Mesenchymal stem cell (in vitro differentiated cells and primary cell): ENCODE measurements around the gene ASIP.
"Not testable (repeated sequence)": the region's sequence is repeated elsewhere in the genome, so short reads cannot be mapped to it uniquely, and the experiment has no call there.

Experiments used
- DNase-seq: peaks from one replicate; pipeline ENCODE4 v3.0.0-alpha.2; 2013
- H2AFZ ChIP-seq: one replicate; pipeline ENCODE4 v1.6.1; 2013; ENCODE audit warnings: low read depth, mild to moderate bottlenecking, control low read depth, inconsistent platforms, low read length, moderate library complexity
- H2AK5ac ChIP-seq: 2 replicates; pipeline ENCODE4 v1.6.1; 2013; ENCODE audit warnings: low read length, moderate library complexity, mild to moderate bottlenecking, inconsistent platforms; ENCODE audit not compliant: severe bottlenecking
- H2BK120ac ChIP-seq: one replicate; pipeline ENCODE4 v1.6.1; 2013; ENCODE audit warnings: low read depth, mild to moderate bottlenecking, inconsistent platforms, low read length, moderate library complexity
- H2BK12ac ChIP-seq, 2 experiments: one replicate each; pipeline ENCODE4 v1.6.1; 2013; ENCODE audit warnings: inconsistent platforms in 2 of 2, low read length in 2 of 2, mild to moderate bottlenecking in 2 of 2, moderate library complexity in 2 of 2, control low read depth in 1 of 2
- H2BK15ac ChIP-seq: one replicate; pipeline ENCODE4 v1.6.1; 2013; ENCODE audit warnings: mild to moderate bottlenecking, low read depth, inconsistent platforms; ENCODE audit not compliant: poor library complexity, severe bottlenecking
- H2BK5ac ChIP-seq: 2 replicates; pipeline ENCODE4 v1.6.1; 2013; ENCODE audit warnings: low read depth, mild to moderate bottlenecking, low read length, control low read depth, inconsistent platforms; ENCODE audit not compliant: poor library complexity, severe bottlenecking
- H3K14ac ChIP-seq, 2 experiments: one replicate each; pipeline ENCODE4 v1.6.1; 2013; ENCODE audit warnings: inconsistent platforms in 2 of 2, low read length in 2 of 2, control low read depth in 1 of 2, mild to moderate bottlenecking in 1 of 2, moderate library complexity in 1 of 2
- H3K18ac ChIP-seq, 2 experiments: one replicate each; pipeline ENCODE4 v1.6.1; 2013; ENCODE audit warnings: inconsistent platforms in 2 of 2, low read length in 2 of 2, control low read depth in 1 of 2, low read depth in 1 of 2, mild to moderate bottlenecking in 1 of 2
- H3K23ac ChIP-seq, 2 experiments: one replicate each; pipeline ENCODE4 v1.6.1; 2013; ENCODE audit warnings: inconsistent platforms in 2 of 2, low read length in 2 of 2, mild to moderate bottlenecking in 2 of 2, moderate library complexity in 2 of 2, control low read depth in 1 of 2
- H3K27ac ChIP-seq: 2 replicates; pipeline ENCODE4 v1.5.1; 2013; ENCODE audit warnings: mild to moderate bottlenecking, moderate library complexity, low read length, control low read depth, inconsistent platforms; ENCODE audit not compliant: poor library complexity, severe bottlenecking
- H3K27me3 ChIP-seq, 2 experiments: 2 replicates each; pipeline versions ENCODE4 v1.6.1 to v1.7.0; 2013; ENCODE audit warnings: low read length in 2 of 2, mild to moderate bottlenecking in 2 of 2, moderate library complexity in 2 of 2, control low read depth in 1 of 2, inconsistent platforms in 1 of 2; ENCODE audit not compliant: control insufficient read depth in 1 of 2, insufficient read depth in 1 of 2
- H3K36me3 ChIP-seq, 2 experiments: 2 replicates each; pipeline versions ENCODE4 v1.6.1 to v1.7.0; 2013; ENCODE audit warnings: low read length in 2 of 2, control low read depth in 1 of 2, inconsistent platforms in 1 of 2, low read depth in 1 of 2, mild to moderate bottlenecking in 1 of 2; ENCODE audit not compliant: insufficient read depth in 2 of 2, control insufficient read depth in 1 of 2
- H3K4ac ChIP-seq, 2 experiments: one replicate each; pipeline ENCODE4 v1.6.1; 2013; ENCODE audit warnings: inconsistent platforms in 2 of 2, low read length in 2 of 2, mild to moderate bottlenecking in 2 of 2, moderate library complexity in 2 of 2, control low read depth in 1 of 2, low read depth in 1 of 2
- H3K4me1 ChIP-seq: 2 replicates; pipeline ENCODE4 v1.6.1; 2013; ENCODE audit warnings: low read depth, low read length, control low read depth; ENCODE audit not compliant: control insufficient read depth, insufficient read depth
- H3K4me2 ChIP-seq: 2 replicates; pipeline ENCODE4 v1.6.1; 2013; ENCODE audit warnings: low read length, mild to moderate bottlenecking, inconsistent platforms; ENCODE audit not compliant: poor library complexity, severe bottlenecking
- H3K4me3 ChIP-seq, 2 experiments: 2 replicates each; pipeline versions ENCODE4 v1.5.1 to v1.7.0; 2013; ENCODE audit warnings: low read length in 2 of 2, mild to moderate bottlenecking in 2 of 2, control low read depth in 1 of 2, low read depth in 1 of 2; ENCODE audit not compliant: insufficient read depth in 1 of 2
- H3K79me1 ChIP-seq: replicated peaks from 2 replicates; pipeline ENCODE4 v1.6.1; 2013; ENCODE audit warnings: mild to moderate bottlenecking, control low read depth, low read length, inconsistent platforms; ENCODE audit not compliant: poor library complexity, severe bottlenecking
- H3K9ac ChIP-seq: 2 replicates; pipeline ENCODE4 v1.7.0; 2013; ENCODE audit warnings: mild to moderate bottlenecking, low read length, moderate library complexity
- H3K9me3 ChIP-seq: 2 replicates; pipeline ENCODE4 v1.7.0; 2013; ENCODE audit warnings: mild to moderate bottlenecking, low read length; ENCODE audit not compliant: control insufficient read depth
- H4K8ac ChIP-seq: one replicate; pipeline ENCODE4 v1.6.1; 2013; ENCODE audit warnings: inconsistent platforms, mild to moderate bottlenecking, low read length, moderate library complexity
- H4K91ac ChIP-seq: one replicate; pipeline ENCODE4 v1.6.1; 2013; ENCODE audit warnings: mild to moderate bottlenecking, low read length, inconsistent platforms
- WGBS: methylation state at CpG from one replicate; pipeline ENCODE4 v1.1.7; 2013; ENCODE audit warnings: mixed read lengths; 5-methylcytosine and 5-hydroxymethylcytosine counted together

Gene ASIP

GRCh38 chr20:34240121-34240520, 1.1 kb upstream of the ASIP start:
- no peak overlapping the region for H3K4me2 ChIP-seq
- no peak overlapping the region for H3K14ac ChIP-seq
- DNase-seq = no peak
- H3K9me3 ChIP-seq = peaks cover 25% of the 10 kb centered on the region
- no peaks in the 10 kb centered on the region for H3K79me1 ChIP-seq
- no peak overlapping the region for H2AFZ ChIP-seq
- H3K18ac ChIP-seq = no peak overlapping the region
- WGBS = 100% methylated on average over 1 of the region's 1 CpG
- no peak overlapping the region for H3K4me3 ChIP-seq
- H2BK120ac ChIP-seq = no peak overlapping the region
- H3K4ac ChIP-seq = no peak overlapping the region
- no peak overlapping the region for H4K8ac ChIP-seq
- H3K36me3 ChIP-seq = no peaks in the 10 kb centered on the region
- H3K27me3 ChIP-seq = peaks cover 15 to 39% of the 10 kb centered on the region in 2 experiments
- no peak overlapping the region for H4K91ac ChIP-seq
- H3K27ac ChIP-seq = no peak overlapping the region
- H3K9ac ChIP-seq = no peak overlapping the region
- no peak overlapping the region for H2BK12ac ChIP-seq
- no peak overlapping the region for H2BK15ac ChIP-seq
- no peak overlapping the region for H2BK5ac ChIP-seq
- H3K23ac ChIP-seq = no peak overlapping the region
- H2AK5ac ChIP-seq = no peak overlapping the region
- no peaks in the 10 kb centered on the region for H3K4me1 ChIP-seq

GRCh38 chr20:34242015-34242414, 792 bp downstream of the ASIP start:
- H4K8ac ChIP-seq, H2AK5ac ChIP-seq, H2BK120ac ChIP-seq, H3K27ac ChIP-seq, H3K4me3 ChIP-seq, H3K14ac ChIP-seq, DNase-seq, H3K4ac ChIP-seq, H2BK5ac ChIP-seq, H3K79me1 ChIP-seq, H4K91ac ChIP-seq, H3K23ac ChIP-seq, H2BK15ac ChIP-seq, H2AFZ ChIP-seq, H3K9ac ChIP-seq, H3K36me3 ChIP-seq, H3K4me2 ChIP-seq, H3K4me1 ChIP-seq, H3K18ac ChIP-seq, H2BK12ac ChIP-seq: not testable (repeated sequence)
- WGBS = 89% methylated on average over 3 of the region's 4 CpGs
- peaks cover 15 to 36% of the 10 kb centered on the region in 2 experiments for H3K27me3 ChIP-seq
- peaks cover 20% of the 10 kb centered on the region for H3K9me3 ChIP-seq

GRCh38 chr20:34242879-34243278, 1.7 kb downstream of the ASIP start:
- Histone ChIP-seq H4K8ac (no peak overlapping the region), H3K79me1 (no peaks in the 10 kb centered on the region), H2BK15ac (no peak overlapping the region), H3K4me2 (no peak overlapping the region), H3K36me3 (no peaks in the 10 kb centered on the region), H3K27me3 (peaks cover 15 to 31% of the 10 kb centered on the region in 2 experiments), H2BK5ac (no peak overlapping the region), H3K4me3 (no peak overlapping the region), H3K4me1 (no peaks in the 10 kb centered on the region), H3K9ac (no peak overlapping the region), H3K9me3 (peaks cover 12% of the 10 kb centered on the region), H2BK12ac (no peak overlapping the region), H3K23ac (no peak overlapping the region), H3K4ac (no peak overlapping the region), H3K27ac (no peak overlapping the region), H4K91ac (no peak overlapping the region), H2BK120ac (no peak overlapping the region), H2AFZ (no peak overlapping the region), H3K18ac (no peak overlapping the region), H2AK5ac (no peak overlapping the region), H3K14ac (no peak overlapping the region)
- 100% methylated on average over 1 of the region's 1 CpG for WGBS
- no peak for DNase-seq

GRCh38 chr20:34243377-34243776, 2.2 kb downstream of the ASIP start:
- Histone ChIP-seq H3K36me3 (no peaks in the 10 kb centered on the region), H3K27me3 (peaks cover 15 to 31% of the 10 kb centered on the region in 2 experiments), H3K79me1 (no peaks in the 10 kb centered on the region), H3K4me1 (no peaks in the 10 kb centered on the region), H3K4me3 (no peak overlapping the region), H3K9me3 (peaks cover 7% of the 10 kb centered on the region), H2AFZ (no peak overlapping the region), H2BK120ac (no peak overlapping the region), H3K4ac (no peak overlapping the region), H3K23ac (no peak overlapping the region), H3K27ac (no peak overlapping the region), H3K14ac (no peak overlapping the region), H4K8ac (no peak overlapping the region), H3K4me2 (no peak overlapping the region), H2BK15ac (no peak overlapping the region), H4K91ac (no peak overlapping the region), H3K18ac (no peak overlapping the region), H3K9ac (no peak overlapping the region), H2AK5ac (no peak overlapping the region), H2BK12ac (no peak overlapping the region), H2BK5ac (no peak overlapping the region)
- WGBS = no CpG with 5 or more reads among the region's 3 CpGs
- DNase-seq = no peak
